SK-N-SH treated with all-trans-retinoic acid at 6 μM for 48 hours (cell line): ENCODE results near the gene SLC28A1.

ENCODE experiments used
- ATAC-seq: fragments of 200-7000 bp; cut with Tn5 transposase; 3 replicates; pipeline ENCODE4 v1.9.1; 2020; ENCODE audit warnings: mild to moderate bottlenecking, moderate library complexity
- ARNTL ChIP-seq: fragments of 450-650 bp; formaldehyde crosslinking; IDR thresholded peaks from 2 replicates; pipeline ENCODE4 v1.5.0; 2020; ENCODE audit warnings: low read depth, mild to moderate bottlenecking, moderate library complexity, borderline replicate concordance
- BACH2 ChIP-seq: fragments of 250-450 bp; sonication (Bioruptor Pico); IDR thresholded peaks from 2 replicates; pipeline ENCODE4 v1.9.0; 2021; ENCODE audit warnings: mild to moderate bottlenecking, borderline replicate concordance
- CREB5 ChIP-seq: fragments of 250-450 bp; sonication (Bioruptor Pico); IDR thresholded peaks from 2 replicates; pipeline ENCODE4 v1.5.1; 2020; ENCODE audit warnings: low read depth, mild to moderate bottlenecking, moderate library complexity
- CSDC2 ChIP-seq: fragments of 250-450 bp; sonication (Bioruptor Pico); IDR thresholded peaks from 2 replicates; pipeline ENCODE4 v1.5.0; 2020; ENCODE audit warnings: mild to moderate bottlenecking, moderate library complexity
- CSRNP3 ChIP-seq: fragments of 250-450 bp; sonication (Bioruptor Pico); IDR thresholded peaks from 2 replicates; pipeline ENCODE4 v1.5.1; 2021; ENCODE audit warnings: mild to moderate bottlenecking, moderate library complexity
- ISL1 ChIP-seq: fragments of 250-450 bp; sonication (Bioruptor Pico); IDR thresholded peaks from 2 replicates; pipeline ENCODE4 v2.1.2; 2022; ENCODE audit warnings: mild to moderate bottlenecking, moderate library complexity
- OSR1 ChIP-seq: fragments of 250-450 bp; sonication (Bioruptor Pico); IDR thresholded peaks from 2 replicates; pipeline ENCODE4 v1.8.0; 2022; ENCODE audit warnings: moderate library complexity, mild to moderate bottlenecking, inconsistent platforms
- PATZ1 ChIP-seq: fragments of 250-450 bp; sonication (Bioruptor Pico); IDR thresholded peaks from 2 replicates; pipeline ENCODE4 v1.8.0; 2020; ENCODE audit warnings: mild to moderate bottlenecking, moderate library complexity, borderline replicate concordance
- PPARA ChIP-seq: fragments of 250-450 bp; sonication (Bioruptor Pico); IDR thresholded peaks from 2 replicates; pipeline ENCODE4 v1.5.0; 2020; ENCODE audit warnings: mild to moderate bottlenecking, borderline replicate concordance
- RARB ChIP-seq: fragments of 250-450 bp; sonication (Bioruptor Pico); IDR thresholded peaks from 2 replicates; pipeline ENCODE4 v1.8.0; 2021; ENCODE audit warnings: mild to moderate bottlenecking, moderate library complexity
- SNAI2 ChIP-seq: fragments of 250-450 bp; sonication (Bioruptor Pico); IDR thresholded peaks from 2 replicates; pipeline ENCODE4 v1.5.0; 2020; ENCODE audit warnings: mild to moderate bottlenecking, moderate library complexity
- TCF4 ChIP-seq: fragments of 250-450 bp; sonication (Bioruptor Pico); IDR thresholded peaks from 2 replicates; pipeline ENCODE4 v1.8.0; 2021; ENCODE audit warnings: mild to moderate bottlenecking, moderate library complexity, borderline replicate concordance
- TOX ChIP-seq: fragments of 250-450 bp; sonication (Bioruptor Pico); IDR thresholded peaks from 2 replicates; pipeline ENCODE4 v1.8.0; 2021; ENCODE audit warnings: mild to moderate bottlenecking, moderate library complexity, borderline replicate concordance
- ZC3H10 ChIP-seq: fragments of 250-450 bp; sonication (Bioruptor Pico); IDR thresholded peaks from 2 replicates; pipeline ENCODE4 v1.5.1; 2021; ENCODE audit warnings: mild to moderate bottlenecking, moderate library complexity
- ZFP3 ChIP-seq: fragments of 250-450 bp; sonication (Bioruptor Pico); IDR thresholded peaks from 2 replicates; pipeline ENCODE4 v1.5.0; 2020; ENCODE audit warnings: mild to moderate bottlenecking, moderate library complexity
- ZFP30 ChIP-seq: fragments of 450-650 bp; formaldehyde crosslinking; IDR thresholded peaks from 2 replicates; pipeline ENCODE4 v1.5.0; 2022; ENCODE audit warnings: mild to moderate bottlenecking, moderate library complexity
- ZNF565 ChIP-seq: fragments of 450-650 bp; formaldehyde crosslinking; conservative IDR thresholded peaks from 2 replicates; pipeline ENCODE4 v1.5.0; 2020; ENCODE audit warnings: low read depth, mild to moderate bottlenecking, moderate library complexity
- ZNF70 ChIP-seq: fragments of 450-650 bp; formaldehyde crosslinking; IDR thresholded peaks from 2 replicates; pipeline ENCODE4 v1.5.0; 2020; ENCODE audit warnings: mild to moderate bottlenecking, moderate library complexity
- ZNF8 ChIP-seq: fragments of 450-650 bp; formaldehyde crosslinking; IDR thresholded peaks from 2 replicates; pipeline ENCODE4 v1.5.0; 2020; ENCODE audit warnings: mild to moderate bottlenecking, moderate library complexity
- TF ChIP-seq, protein P1 (sequence below): fragments of 250-450 bp; sonication (Bioruptor Pico); IDR thresholded peaks from 2 replicates; pipeline ENCODE4 v1.5.0; 2020; ENCODE audit warnings: mild to moderate bottlenecking, moderate library complexity

Gene SLC28A1

DNA sequence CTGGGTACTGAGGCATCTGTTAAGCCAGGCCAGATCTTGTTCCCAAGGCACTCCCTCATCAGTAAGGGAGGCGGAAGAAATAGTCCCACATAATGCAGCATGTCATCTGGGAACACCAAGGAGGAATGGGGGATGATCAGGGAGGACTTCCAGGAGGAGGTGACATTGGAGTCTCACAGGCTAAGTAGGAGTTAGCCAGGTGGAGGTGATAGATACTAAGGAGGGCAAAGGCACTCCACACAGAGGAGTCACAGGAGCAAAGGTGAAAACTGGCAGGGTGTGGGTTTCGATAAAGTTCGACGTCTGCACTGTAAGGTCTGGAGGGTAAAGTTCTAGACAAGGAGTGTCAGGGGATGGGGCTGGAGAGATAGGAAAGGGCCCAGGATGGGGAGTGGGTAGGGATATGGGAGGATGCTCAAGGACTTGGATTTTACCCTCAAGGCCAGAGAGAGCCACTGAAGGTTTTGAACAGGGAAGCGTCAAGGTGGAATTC is 6.3 kb downstream of the SLC28A1 start:
- no peak for ATAC-seq

GRCh38 chr15:84891339-84891738 is 6.9 kb downstream of the SLC28A1 start:
- no peak for ATAC-seq
- TF ChIP-seq CSRNP3 (CRISPR knock-in tag) (no peak), CSDC2 (no peak), PATZ1 (no peak), ZNF70 (no peak), OSR1 (CRISPR knock-in tag) (no peak), PPARA (CRISPR knock-in tag) (no peak), ISL1 (CRISPR knock-in tag) (no peak), ZC3H10 (CRISPR knock-in tag) (no peak), TCF4 (CRISPR knock-in tag) (no peak), ZNF8 (CRISPR knock-in tag) (no peak), ZFP30 (CRISPR knock-in tag) (no peak), CREB5 (CRISPR knock-in tag) (no peak), RARB (CRISPR knock-in tag) (no peak), ARNTL (no peak)

More for the DNA sequence above, 6.3 kb downstream of the SLC28A1 start:
- TF ChIP-seq TOX (CRISPR knock-in tag) (no peak), SNAI2 (CRISPR knock-in tag) (no peak), TCF4 (CRISPR knock-in tag) (no peak), BACH2 (no peak), PATZ1 (no peak), ZNF70 (no peak)
- TF ChIP-seq, protein P1, sequence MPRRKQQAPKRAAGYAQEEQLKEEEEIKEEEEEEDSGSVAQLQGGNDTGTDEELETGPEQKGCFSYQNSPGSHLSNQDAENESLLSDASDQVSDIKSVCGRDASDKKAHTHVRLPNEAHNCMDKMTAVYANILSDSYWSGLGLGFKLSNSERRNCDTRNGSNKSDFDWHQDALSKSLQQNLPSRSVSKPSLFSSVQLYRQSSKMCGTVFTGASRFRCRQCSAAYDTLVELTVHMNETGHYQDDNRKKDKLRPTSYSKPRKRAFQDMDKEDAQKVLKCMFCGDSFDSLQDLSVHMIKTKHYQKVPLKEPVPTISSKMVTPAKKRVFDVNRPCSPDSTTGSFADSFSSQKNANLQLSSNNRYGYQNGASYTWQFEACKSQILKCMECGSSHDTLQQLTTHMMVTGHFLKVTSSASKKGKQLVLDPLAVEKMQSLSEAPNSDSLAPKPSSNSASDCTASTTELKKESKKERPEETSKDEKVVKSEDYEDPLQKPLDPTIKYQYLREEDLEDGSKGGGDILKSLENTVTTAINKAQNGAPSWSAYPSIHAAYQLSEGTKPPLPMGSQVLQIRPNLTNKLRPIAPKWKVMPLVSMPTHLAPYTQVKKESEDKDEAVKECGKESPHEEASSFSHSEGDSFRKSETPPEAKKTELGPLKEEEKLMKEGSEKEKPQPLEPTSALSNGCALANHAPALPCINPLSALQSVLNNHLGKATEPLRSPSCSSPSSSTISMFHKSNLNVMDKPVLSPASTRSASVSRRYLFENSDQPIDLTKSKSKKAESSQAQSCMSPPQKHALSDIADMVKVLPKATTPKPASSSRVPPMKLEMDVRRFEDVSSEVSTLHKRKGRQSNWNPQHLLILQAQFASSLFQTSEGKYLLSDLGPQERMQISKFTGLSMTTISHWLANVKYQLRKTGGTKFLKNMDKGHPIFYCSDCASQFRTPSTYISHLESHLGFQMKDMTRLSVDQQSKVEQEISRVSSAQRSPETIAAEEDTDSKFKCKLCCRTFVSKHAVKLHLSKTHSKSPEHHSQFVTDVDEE (CRISPR knock-in tag): no peak

- no peak for ATAC-seq
- no peak for TF ChIP-seq RARB (CRISPR knock-in tag)
Measured at GRCh38 chr15:84892786-84893307, 8.4 kb downstream of the SLC28A1 start.

DNA sequence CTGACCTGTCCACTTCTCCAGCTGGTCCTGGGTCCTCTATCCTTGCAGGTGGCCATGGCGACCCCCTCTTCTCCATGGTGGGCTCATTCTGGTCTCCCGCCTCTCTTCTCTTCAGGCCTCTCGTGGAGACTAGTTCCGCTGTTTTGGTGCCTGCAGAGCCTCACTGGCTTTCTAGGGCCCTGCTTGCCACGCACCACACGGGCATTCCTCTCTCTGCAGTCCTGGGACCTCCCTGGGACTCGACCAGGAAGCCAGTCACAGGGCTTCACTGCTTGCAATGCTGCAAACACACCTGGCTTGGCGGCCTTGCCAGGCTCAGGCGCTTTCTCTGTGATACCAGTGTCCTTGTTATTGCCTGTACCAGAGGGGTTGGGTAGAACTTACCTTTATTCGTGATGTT is 9.1 kb downstream of the SLC28A1 start:
- TF ChIP-seq ZNF565 (no peak), ZFP3 (CRISPR knock-in tag) (no peak)
- ATAC-seq: no peak
